ENCODE data around the gene NOSTRIN.

The NOSTRIN gene

DNA sequence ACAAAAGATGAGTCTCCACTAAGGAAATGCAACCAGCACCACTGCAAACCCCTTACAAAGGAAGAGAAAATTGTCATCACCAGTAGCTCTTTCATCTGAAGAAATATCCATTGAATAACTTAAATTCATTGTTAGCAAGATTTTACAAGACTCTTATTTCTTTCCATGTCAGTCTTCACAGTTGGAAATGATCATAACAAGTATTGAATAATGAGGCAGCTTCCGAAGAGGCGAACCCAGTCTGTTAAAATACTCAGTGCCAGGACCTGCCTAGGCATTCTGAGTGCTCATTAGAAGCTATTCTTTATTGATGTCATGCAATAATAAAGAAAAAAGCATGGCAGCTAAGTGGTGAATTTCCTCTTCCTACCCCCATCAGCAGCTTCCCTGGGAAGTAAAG, 33.5 kb downstream of the NOSTRIN start:
- no peak for DNase-seq (ENCODE audit: low read depth)
- H3K4me3 ChIP-seq (ENCODE audit: low read length), result no peak overlapping the region
- TF ChIP-seq, protein P1, sequence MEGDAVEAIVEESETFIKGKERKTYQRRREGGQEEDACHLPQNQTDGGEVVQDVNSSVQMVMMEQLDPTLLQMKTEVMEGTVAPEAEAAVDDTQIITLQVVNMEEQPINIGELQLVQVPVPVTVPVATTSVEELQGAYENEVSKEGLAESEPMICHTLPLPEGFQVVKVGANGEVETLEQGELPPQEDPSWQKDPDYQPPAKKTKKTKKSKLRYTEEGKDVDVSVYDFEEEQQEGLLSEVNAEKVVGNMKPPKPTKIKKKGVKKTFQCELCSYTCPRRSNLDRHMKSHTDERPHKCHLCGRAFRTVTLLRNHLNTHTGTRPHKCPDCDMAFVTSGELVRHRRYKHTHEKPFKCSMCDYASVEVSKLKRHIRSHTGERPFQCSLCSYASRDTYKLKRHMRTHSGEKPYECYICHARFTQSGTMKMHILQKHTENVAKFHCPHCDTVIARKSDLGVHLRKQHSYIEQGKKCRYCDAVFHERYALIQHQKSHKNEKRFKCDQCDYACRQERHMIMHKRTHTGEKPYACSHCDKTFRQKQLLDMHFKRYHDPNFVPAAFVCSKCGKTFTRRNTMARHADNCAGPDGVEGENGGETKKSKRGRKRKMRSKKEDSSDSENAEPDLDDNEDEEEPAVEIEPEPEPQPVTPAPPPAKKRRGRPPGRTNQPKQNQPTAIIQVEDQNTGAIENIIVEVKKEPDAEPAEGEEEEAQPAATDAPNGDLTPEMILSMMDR (conservative IDR thresholded peaks at IDR 0.05; ENCODE audit: low read depth, low read length), result no peak

DNA sequence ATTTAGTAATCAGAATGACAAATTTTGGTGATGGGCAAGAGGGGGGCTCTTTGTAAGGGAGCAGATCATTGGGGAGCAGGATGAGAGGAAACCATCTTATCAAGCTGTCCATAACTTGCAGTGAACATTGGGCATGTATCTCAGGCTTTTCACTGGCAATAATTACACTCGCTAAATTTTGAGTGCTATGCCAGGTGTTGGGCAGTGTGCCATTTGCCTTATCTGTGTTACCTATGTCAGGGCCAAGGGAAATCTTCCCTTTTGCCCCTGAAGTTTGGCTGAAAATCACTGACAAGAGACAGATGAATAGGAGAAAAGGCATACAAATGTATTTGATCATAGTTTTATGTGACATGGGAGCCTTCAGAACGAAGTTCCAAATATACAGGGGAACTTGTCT, 39.0 kb downstream of the NOSTRIN start:
- TF ChIP-seq, protein P1 (conservative IDR thresholded peaks at IDR 0.05; ENCODE audit: low read depth, low read length), result no peak
- no peak overlapping the region for H3K4me3 ChIP-seq (ENCODE audit: low read length)
- DNase-seq (ENCODE audit: low read depth), result no peak

DNA sequence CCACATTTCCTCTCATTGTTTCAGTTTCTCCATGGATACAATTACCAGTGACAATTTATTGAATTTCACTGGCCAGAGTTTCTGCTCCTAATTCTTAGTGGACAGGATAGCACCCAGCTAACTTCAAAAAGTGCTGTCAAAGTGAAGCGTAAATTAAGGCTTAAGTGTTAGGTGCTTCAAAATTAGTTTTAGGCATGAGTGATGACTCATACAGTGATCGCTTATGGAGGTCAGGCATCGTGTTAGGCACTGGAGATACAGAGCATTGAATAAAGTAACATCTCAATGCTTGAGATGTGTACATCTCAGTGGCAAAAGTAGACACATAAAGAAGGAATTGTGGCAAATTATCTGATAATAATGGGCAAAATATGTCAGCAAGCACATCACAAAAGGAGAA, 40.8 kb downstream of the NOSTRIN start:
- TF ChIP-seq, protein P1 (conservative IDR thresholded peaks at IDR 0.05; ENCODE audit: low read depth, low read length), result no peak
- H3K4me3 ChIP-seq (ENCODE audit: low read length), result no peak overlapping the region
- no peak for DNase-seq (ENCODE audit: low read depth)

DNA sequence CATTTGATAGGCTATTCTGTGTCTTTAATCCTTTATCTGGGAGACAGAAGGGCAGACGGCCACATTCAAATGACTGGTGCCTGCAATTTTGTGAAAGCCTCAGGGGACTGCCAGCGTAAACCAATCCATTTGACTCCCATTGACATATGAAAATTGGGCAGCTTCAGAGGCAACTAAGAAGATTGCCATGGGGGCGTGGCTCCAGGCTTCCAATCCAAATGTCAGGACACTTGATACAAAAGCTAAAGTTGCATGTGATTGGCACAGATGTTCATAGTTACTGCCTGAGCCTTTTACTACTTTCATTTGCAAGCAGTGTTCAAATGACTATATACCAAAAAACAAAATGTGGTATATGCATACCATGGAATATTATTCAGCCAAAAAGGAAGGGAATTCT, 45.8 kb downstream of the NOSTRIN start:
- H3K4me3 ChIP-seq (ENCODE audit: low read length), result no peak overlapping the region
- DNase-seq (ENCODE audit: low read depth), result no peak
- TF ChIP-seq, protein P1 (conservative IDR thresholded peaks at IDR 0.05; ENCODE audit: low read depth, low read length), result no peak

DNA sequence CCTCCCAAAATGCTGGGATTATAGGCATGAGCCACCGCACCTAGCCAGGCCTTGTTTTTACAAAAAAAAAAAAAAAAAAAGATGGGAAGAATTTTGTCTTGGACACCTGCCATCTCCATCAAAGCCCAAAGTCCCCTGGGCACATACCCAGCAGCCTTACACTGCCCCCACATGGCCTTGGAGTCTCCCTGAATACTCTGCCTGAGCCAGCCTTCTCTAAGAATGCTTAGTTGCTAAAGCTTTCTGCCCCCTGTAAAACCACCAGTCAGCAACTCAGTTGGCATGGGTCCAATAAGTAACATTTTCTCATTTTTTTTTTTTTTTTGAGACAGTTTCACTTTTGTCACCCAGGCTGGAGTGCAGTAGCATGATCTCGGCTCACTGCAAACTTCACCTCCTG, 47.2 kb downstream of the NOSTRIN start:
- TF ChIP-seq, protein P1 (conservative IDR thresholded peaks at IDR 0.05; ENCODE audit: low read depth, low read length), result peak; percentile 63
- peak; percentile 49 for DNase-seq (ENCODE audit: low read depth)
- no peak overlapping the region for H3K4me3 ChIP-seq (ENCODE audit: low read length)

DNA sequence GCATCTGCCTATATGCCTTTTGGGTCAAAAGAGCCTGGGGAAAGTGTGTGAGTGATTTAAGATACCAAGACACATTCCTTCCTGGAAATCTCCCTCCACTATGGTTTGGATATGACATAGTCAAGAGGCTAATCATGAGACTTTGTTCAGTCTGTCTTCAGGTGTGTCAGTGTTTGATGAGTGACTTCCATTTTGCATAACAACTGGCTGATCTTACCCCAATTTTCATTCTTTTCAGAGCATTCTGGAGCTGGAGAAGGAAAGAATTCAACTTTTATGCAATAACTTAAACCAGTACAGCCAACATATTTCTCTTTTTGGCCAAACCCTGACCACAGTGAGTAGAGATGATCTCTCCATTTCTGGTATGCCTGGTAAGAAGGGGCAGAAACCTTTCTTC, 48.4 kb downstream of the NOSTRIN start:
- TF ChIP-seq, protein P1 (conservative IDR thresholded peaks at IDR 0.05; ENCODE audit: low read depth, low read length), result no peak
- no peak for DNase-seq (ENCODE audit: low read depth)
- no peak overlapping the region for H3K4me3 ChIP-seq (ENCODE audit: low read length)

DNA sequence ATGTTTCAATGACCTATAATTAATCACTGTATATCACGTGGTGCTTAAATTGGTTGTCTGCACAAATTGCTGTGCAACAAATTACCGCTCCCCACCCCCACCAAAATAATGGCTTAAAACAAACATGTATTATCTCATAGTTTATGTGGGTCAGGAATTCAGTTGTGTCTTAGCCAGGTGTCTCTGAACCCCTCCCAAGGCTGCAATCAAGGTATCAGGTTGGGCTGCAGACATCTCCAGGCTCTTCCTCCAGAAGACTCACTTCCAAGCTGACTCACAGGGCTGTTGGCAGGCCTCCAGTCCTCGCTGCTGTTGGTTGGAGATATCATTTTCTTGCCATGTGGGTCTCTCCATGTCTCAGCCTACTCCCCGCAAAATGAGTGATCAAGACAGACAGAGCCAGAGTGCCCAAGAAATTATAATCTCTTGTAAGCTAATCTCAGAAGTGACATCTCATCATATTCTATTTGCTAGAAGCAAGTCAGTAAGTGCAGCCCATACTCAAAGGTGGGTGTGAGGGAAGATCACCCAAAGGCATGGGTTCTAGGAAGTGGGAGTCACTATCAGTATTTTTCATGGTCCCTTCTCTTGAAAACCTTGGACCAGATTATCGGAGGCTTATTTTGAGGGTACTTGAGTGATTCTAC, 49.4 kb downstream of the NOSTRIN start:
- TF ChIP-seq, protein P1 (conservative IDR thresholded peaks at IDR 0.05; ENCODE audit: low read depth, low read length), result no peak

More for the DNA sequence above, 49.4 kb downstream of the NOSTRIN start:
- peak; percentile 18 for DNase-seq (ENCODE audit: low read depth)
- H3K4me3 ChIP-seq (ENCODE audit: low read length), result no peak overlapping the region

Data from retinal pigment epithelial cell (primary cell).